Measurements from ENCODE around the gene FGFRL1.
"Not testable (repeated sequence)": the region's sequence is repeated elsewhere in the genome, so short reads cannot be mapped to it uniquely, and the experiment has no call there.

The FGFRL1 gene

GRCh38 chr4:1043651-1044468 lies 32.4 kb downstream of the FGFRL1 start:
- H3K36me3 ChIP-seq (ENCODE audit: control insufficient read depth, insufficient read depth, low read length) = no peaks in the 10 kb centered on the region
- H3K4me1 ChIP-seq (ENCODE audit: control insufficient read depth, insufficient read depth, low read length) = peaks cover 3% of the 10 kb centered on the region
- H3K9ac ChIP-seq (ENCODE audit: low read depth, low read length) = no peak overlapping the region
- H3K4me3 ChIP-seq (ENCODE audit: low read depth, low read length) = no peak overlapping the region
- H3K9me3 ChIP-seq (ENCODE audit: control insufficient read depth, insufficient read depth, low read length) = no peaks in the 10 kb centered on the region
- H3K27me3 ChIP-seq (ENCODE audit: control insufficient read depth, insufficient read depth, low read length) = peaks cover 9% of the 10 kb centered on the region

- Histone ChIP-seq H3K4me1 (ENCODE audit: control insufficient read depth, insufficient read depth, low read length) (peaks cover 3% of the 10 kb centered on the region), H3K9ac (ENCODE audit: low read depth, low read length) (no peak overlapping the region), H3K36me3 (ENCODE audit: control insufficient read depth, insufficient read depth, low read length) (no peaks in the 10 kb centered on the region), H3K4me3 (ENCODE audit: low read depth, low read length) (no peak overlapping the region), H3K27me3 (ENCODE audit: control insufficient read depth, insufficient read depth, low read length) (peaks cover 11% of the 10 kb centered on the region), H3K9me3 (ENCODE audit: control insufficient read depth, insufficient read depth, low read length) (no peaks in the 10 kb centered on the region)
Measured at GRCh38 chr4:1044469-1045192, 33.2 kb downstream of the FGFRL1 start.

GRCh38 chr4:1045193-1045594 lies 33.8 kb downstream of the FGFRL1 start:
- Histone ChIP-seq H3K27me3 (ENCODE audit: control insufficient read depth, insufficient read depth, low read length) (peaks cover 12% of the 10 kb centered on the region), H3K36me3 (ENCODE audit: control insufficient read depth, insufficient read depth, low read length) (no peaks in the 10 kb centered on the region), H3K9me3 (ENCODE audit: control insufficient read depth, insufficient read depth, low read length) (no peaks in the 10 kb centered on the region), H3K4me3 (ENCODE audit: low read depth, low read length) (no peak overlapping the region), H3K4me1 (ENCODE audit: control insufficient read depth, insufficient read depth, low read length) (peaks cover 3% of the 10 kb centered on the region), H3K9ac (ENCODE audit: low read depth, low read length) (no peak overlapping the region)

GRCh38 chr4:1045595-1046201 lies 34.3 kb downstream of the FGFRL1 start:
- no peak overlapping the region for H3K4me3 ChIP-seq (ENCODE audit: low read depth, low read length)
- H3K4me1 ChIP-seq (ENCODE audit: control insufficient read depth, insufficient read depth, low read length) = peaks cover 3% of the 10 kb centered on the region
- no peak overlapping the region for H3K9ac ChIP-seq (ENCODE audit: low read depth, low read length)
- no peaks in the 10 kb centered on the region for H3K9me3 ChIP-seq (ENCODE audit: control insufficient read depth, insufficient read depth, low read length)
- peaks cover 14% of the 10 kb centered on the region for H3K27me3 ChIP-seq (ENCODE audit: control insufficient read depth, insufficient read depth, low read length)
- no peaks in the 10 kb centered on the region for H3K36me3 ChIP-seq (ENCODE audit: control insufficient read depth, insufficient read depth, low read length)

- not testable (repeated sequence) for H3K4me1 ChIP-seq (ENCODE audit: control insufficient read depth, insufficient read depth, low read length); H3K36me3 ChIP-seq (ENCODE audit: control insufficient read depth, insufficient read depth, low read length); H3K9ac ChIP-seq (ENCODE audit: low read depth, low read length); H3K4me3 ChIP-seq (ENCODE audit: low read depth, low read length); H3K9me3 ChIP-seq (ENCODE audit: control insufficient read depth, insufficient read depth, low read length)
- H3K27me3 ChIP-seq (ENCODE audit: control insufficient read depth, insufficient read depth, low read length) = peaks cover 19% of the 10 kb centered on the region
Measured at GRCh38 chr4:1046581-1047011, 35.2 kb downstream of the FGFRL1 start.

GRCh38 chr4:1047106-1047975 lies 35.9 kb downstream of the FGFRL1 start:
- Histone ChIP-seq H3K9me3 (ENCODE audit: control insufficient read depth, insufficient read depth, low read length) (no peaks in the 10 kb centered on the region), H3K9ac (ENCODE audit: low read depth, low read length) (no peak overlapping the region), H3K4me3 (ENCODE audit: low read depth, low read length) (no peak overlapping the region), H3K27me3 (ENCODE audit: control insufficient read depth, insufficient read depth, low read length) (peaks cover 19% of the 10 kb centered on the region), H3K4me1 (ENCODE audit: control insufficient read depth, insufficient read depth, low read length) (no peaks in the 10 kb centered on the region), H3K36me3 (ENCODE audit: control insufficient read depth, insufficient read depth, low read length) (no peaks in the 10 kb centered on the region)

GRCh38 chr4:1047976-1048772 lies 36.7 kb downstream of the FGFRL1 start:
- Histone ChIP-seq H3K4me1 (ENCODE audit: control insufficient read depth, insufficient read depth, low read length) (no peaks in the 10 kb centered on the region), H3K9ac (ENCODE audit: low read depth, low read length) (no peak overlapping the region), H3K27me3 (ENCODE audit: control insufficient read depth, insufficient read depth, low read length) (peaks cover 21% of the 10 kb centered on the region), H3K4me3 (ENCODE audit: low read depth, low read length) (no peak overlapping the region), H3K9me3 (ENCODE audit: control insufficient read depth, insufficient read depth, low read length) (no peaks in the 10 kb centered on the region), H3K36me3 (ENCODE audit: control insufficient read depth, insufficient read depth, low read length) (no peaks in the 10 kb centered on the region)

- Histone ChIP-seq H3K9me3 (ENCODE audit: control insufficient read depth, insufficient read depth, low read length) (no peaks in the 10 kb centered on the region), H3K27me3 (ENCODE audit: control insufficient read depth, insufficient read depth, low read length) (peaks cover 24% of the 10 kb centered on the region), H3K36me3 (ENCODE audit: control insufficient read depth, insufficient read depth, low read length) (no peaks in the 10 kb centered on the region), H3K4me3 (ENCODE audit: low read depth, low read length) (no peak overlapping the region), H3K4me1 (ENCODE audit: control insufficient read depth, insufficient read depth, low read length) (no peaks in the 10 kb centered on the region), H3K9ac (ENCODE audit: low read depth, low read length) (no peak overlapping the region)
Measured at GRCh38 chr4:1048773-1049590, 37.6 kb downstream of the FGFRL1 start.

GRCh38 chr4:1049591-1049905 lies 38.1 kb downstream of the FGFRL1 start:
- Histone ChIP-seq H3K27me3 (ENCODE audit: control insufficient read depth, insufficient read depth, low read length) (peaks cover 22% of the 10 kb centered on the region), H3K9ac (ENCODE audit: low read depth, low read length) (no peak overlapping the region), H3K4me3 (ENCODE audit: low read depth, low read length) (no peak overlapping the region), H3K4me1 (ENCODE audit: control insufficient read depth, insufficient read depth, low read length) (no peaks in the 10 kb centered on the region), H3K9me3 (ENCODE audit: control insufficient read depth, insufficient read depth, low read length) (no peaks in the 10 kb centered on the region), H3K36me3 (ENCODE audit: control insufficient read depth, insufficient read depth, low read length) (no peaks in the 10 kb centered on the region)

- H3K9me3 ChIP-seq (ENCODE audit: control insufficient read depth, insufficient read depth, low read length) = no peaks in the 10 kb centered on the region
- no peak overlapping the region for H3K4me3 ChIP-seq (ENCODE audit: low read depth, low read length)
- H3K4me1 ChIP-seq (ENCODE audit: control insufficient read depth, insufficient read depth, low read length) = no peaks in the 10 kb centered on the region
- no peaks in the 10 kb centered on the region for H3K36me3 ChIP-seq (ENCODE audit: control insufficient read depth, insufficient read depth, low read length)
- H3K9ac ChIP-seq (ENCODE audit: low read depth, low read length) = no peak overlapping the region
- H3K27me3 ChIP-seq (ENCODE audit: control insufficient read depth, insufficient read depth, low read length) = peaks cover 21% of the 10 kb centered on the region
Measured at GRCh38 chr4:1050486-1051213, 39.2 kb downstream of the FGFRL1 start.

Data from iPS-15b (cell line).